Stomach smooth muscle (tissue), 2 donors: ENCODE measurements around the gene F2RL1.
A peak's percentile ranks its signal among the peaks of the same experiment; 100 is the strongest.
"Not testable (repeated sequence)": the region's sequence is repeated elsewhere in the genome, so short reads cannot be mapped to it uniquely, and the experiment has no call there.

Experiments used
- H3K27ac ChIP-seq: one replicate; pipeline ENCODE4 v1.7.0; 2013; ENCODE audit warnings: mild to moderate bottlenecking, low read length, inconsistent platforms
- H3K27me3 ChIP-seq, 2 donors: one replicate each; pipeline ENCODE4 v1.7.0; 2013; ENCODE audit warnings: low read length in 2 of 2; ENCODE audit not compliant: insufficient read depth in 2 of 2, control insufficient read depth in 1 of 2
- H3K36me3 ChIP-seq, 2 donors: one replicate each; pipeline ENCODE4 v1.7.0; 2013; ENCODE audit warnings: low read length in 2 of 2; ENCODE audit not compliant: control insufficient read depth in 2 of 2, insufficient read depth in 2 of 2
- H3K4me1 ChIP-seq: one replicate; pipeline ENCODE4 v1.7.0; 2013; ENCODE audit warnings: low read length; ENCODE audit not compliant: control insufficient read depth, insufficient read depth
- H3K4me3 ChIP-seq, 2 donors: one replicate each; pipeline ENCODE4 v1.7.0; 2013; ENCODE audit warnings: low read length in 2 of 2
- H3K9ac ChIP-seq, 2 donors: one replicate each; pipeline ENCODE4 v1.7.0; 2013; ENCODE audit warnings: low read length in 2 of 2, mild to moderate bottlenecking in 1 of 2
- H3K9me3 ChIP-seq, 2 donors: one replicate each; pipeline ENCODE4 v1.7.0; 2013; ENCODE audit warnings: low read length in 2 of 2; ENCODE audit not compliant: control insufficient read depth in 2 of 2
- donor health status: healthy.
- donor health status: Pancreatic carcinoma.

F2RL1 gene

GRCh38 chr5:76789275-76789674, 29.6 kb upstream of the F2RL1 start:
- H3K27ac ChIP-seq, H3K9ac ChIP-seq, H3K27me3 ChIP-seq, H3K4me3 ChIP-seq, H3K36me3 ChIP-seq, H3K9me3 ChIP-seq, H3K4me1 ChIP-seq: not testable (repeated sequence)

- H3K4me3 ChIP-seq: no peak overlapping the region
- peak overlapping the region; percentile 62 for H3K27ac ChIP-seq
- no peaks in the 10 kb centered on the region for H3K4me1 ChIP-seq
- H3K9ac ChIP-seq: no peak overlapping the region
- H3K9me3 ChIP-seq: no peaks in the 10 kb centered on the region
- H3K36me3 ChIP-seq: no peaks in the 10 kb centered on the region
- no peaks in the 10 kb centered on the region for H3K27me3 ChIP-seq
Measured at GRCh38 chr5:76789991-76790581, 28.7 kb upstream of the F2RL1 start.

GRCh38 chr5:76790632-76791290, 28.1 kb upstream of the F2RL1 start:
- Histone ChIP-seq H3K27ac (peak overlapping the region; percentile 62), H3K27me3 (no peaks in the 10 kb centered on the region), H3K4me3 (no peak overlapping the region), H3K9me3 (no peaks in the 10 kb centered on the region), H3K9ac (no peak overlapping the region), H3K4me1 (no peaks in the 10 kb centered on the region), H3K36me3 (no peaks in the 10 kb centered on the region)

GRCh38 chr5:76791461-76791860, 27.4 kb upstream of the F2RL1 start:
- Histone ChIP-seq H3K4me3 (no peak overlapping the region), H3K27me3 (no peaks in the 10 kb centered on the region), H3K36me3 (no peaks in the 10 kb centered on the region), H3K9ac (no peak overlapping the region), H3K9me3 (no peaks in the 10 kb centered on the region), H3K27ac (peak overlapping the region; percentile 6), H3K4me1 (no peaks in the 10 kb centered on the region)

GRCh38 chr5:76794871-76795270, 24.0 kb upstream of the F2RL1 start:
- Histone ChIP-seq H3K27me3 (no peaks in the 10 kb centered on the region), H3K4me3 (no peak overlapping the region), H3K27ac (no peak overlapping the region)

GRCh38 chr5:76799588-76799987, 19.2 kb upstream of the F2RL1 start:
- Histone ChIP-seq H3K27ac (no peak overlapping the region), H3K4me1 (no peaks in the 10 kb centered on the region), H3K27me3 (no peaks in the 10 kb centered on the region), H3K36me3 (no peaks in the 10 kb centered on the region), H3K4me3 (no peak overlapping the region), H3K9ac (no peak overlapping the region), H3K9me3 (no peaks in the 10 kb centered on the region)

More at GRCh38 chr5:76794871-76795270, 24.0 kb upstream of the F2RL1 start:
- Histone ChIP-seq H3K9ac (no peak overlapping the region), H3K9me3 (no peaks in the 10 kb centered on the region), H3K4me1 (no peaks in the 10 kb centered on the region), H3K36me3 (no peaks in the 10 kb centered on the region)

- H3K27ac ChIP-seq: no peak overlapping the region
- no peaks in the 10 kb centered on the region for H3K27me3 ChIP-seq
- H3K9me3 ChIP-seq: no peaks in the 10 kb centered on the region
Measured at GRCh38 chr5:76800579-76800978, 18.3 kb upstream of the F2RL1 start.

GRCh38 chr5:76801159-76801802, 17.5 kb upstream of the F2RL1 start:
- Histone ChIP-seq H3K36me3 (no peaks in the 10 kb centered on the region), H3K9me3 (no peaks in the 10 kb centered on the region), H3K4me3 (no peak overlapping the region), H3K4me1 (no peaks in the 10 kb centered on the region), H3K27me3 (no peaks in the 10 kb centered on the region), H3K27ac (no peak overlapping the region), H3K9ac (no peak overlapping the region)

More at GRCh38 chr5:76800579-76800978, 18.3 kb upstream of the F2RL1 start:
- Histone ChIP-seq H3K9ac (no peak overlapping the region), H3K36me3 (no peaks in the 10 kb centered on the region), H3K4me1 (no peaks in the 10 kb centered on the region), H3K4me3 (no peak overlapping the region)

GRCh38 chr5:76801803-76802195, 17.0 kb upstream of the F2RL1 start:
- no peaks in the 10 kb centered on the region for H3K9me3 ChIP-seq
- no peaks in the 10 kb centered on the region for H3K27me3 ChIP-seq
- H3K36me3 ChIP-seq: no peaks in the 10 kb centered on the region
- H3K9ac ChIP-seq: no peak overlapping the region
- no peaks in the 10 kb centered on the region for H3K4me1 ChIP-seq
- no peak overlapping the region for H3K4me3 ChIP-seq
- H3K27ac ChIP-seq: no peak overlapping the region

- Histone ChIP-seq H3K4me3 (no peak overlapping the region), H3K9me3 (no peaks in the 10 kb centered on the region), H3K27me3 (no peaks in the 10 kb centered on the region), H3K9ac (no peak overlapping the region), H3K27ac (no peak overlapping the region), H3K36me3 (no peaks in the 10 kb centered on the region), H3K4me1 (no peaks in the 10 kb centered on the region)
Measured at GRCh38 chr5:76804266-76804665, 14.6 kb upstream of the F2RL1 start.
